ENCODE measurements around the gene TCOF1. TPM values are rescaled to one million over a fixed set of nuclear protein-coding genes. Genes with fewer than 3 reads are reported as not detected.

The TCOF1 gene
- total RNA-seq, 1 experiment from 2014 or later = 109 TPM

DNA sequence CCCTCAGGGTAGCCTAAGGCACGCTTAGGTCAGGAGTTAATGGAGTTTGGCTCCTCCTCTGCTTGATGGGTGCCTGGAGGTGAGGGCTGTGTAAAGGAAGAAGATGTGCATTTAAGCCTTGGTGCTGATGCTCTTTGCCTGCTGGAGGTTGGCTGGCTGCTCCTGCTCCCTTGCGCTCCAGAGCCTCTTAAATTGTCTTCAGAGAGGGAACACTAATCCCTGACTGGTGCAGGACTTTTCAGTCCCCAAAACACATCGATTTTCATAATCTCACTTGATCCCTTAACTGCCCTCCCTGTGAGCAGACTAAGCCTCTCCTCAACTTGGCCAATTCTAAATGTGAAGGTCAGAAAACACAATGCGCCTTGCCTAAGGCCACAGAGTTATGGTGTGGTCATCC lies 16.2 kb upstream of the TCOF1 start:
- H3K36me3 ChIP-seq (ENCODE audit: insufficient read depth, low read length, poor library complexity, severe bottlenecking) = no peaks in the 10 kb centered on the region
- no peak for DNase-seq (ENCODE audit: low spot score)
- H3K4me1 ChIP-seq (ENCODE audit: insufficient read depth, low read length, poor library complexity, severe bottlenecking) = no peaks in the 10 kb centered on the region
- intact Hi-C loops (cut with micrococcal nuclease; ENCODE audit: unreplicated experiment) = no loop called here
- no TSS peak for BruUV-seq (replicated peaks)
- H3K4me3 ChIP-seq (ENCODE audit: low read depth, low read length, poor library complexity, severe bottlenecking) = no peak overlapping the region
- no peaks in the 10 kb centered on the region for H3K27me3 ChIP-seq (replicated peaks; ENCODE audit: insufficient read depth, low read depth, low read length, poor library complexity)
- no peak overlapping the region for H3K27ac ChIP-seq (ENCODE audit: low read depth, low read length, poor library complexity, severe bottlenecking)
- TF ChIP-seq EZH2 (IDR thresholded peaks at IDR 0.05; ENCODE audit: borderline replicate concordance, low read depth, low read length, poor library complexity, severe bottlenecking) = no peak
- POLR2A ChIA-PET (ENCODE audit: low non-redundant PET) = no interaction called here
- H3K9me3 ChIP-seq (ENCODE audit: low read depth, low read length, poor library complexity, severe bottlenecking) = no peaks in the 10 kb centered on the region
- CTCF ChIA-PET = no interaction called here

DNA sequence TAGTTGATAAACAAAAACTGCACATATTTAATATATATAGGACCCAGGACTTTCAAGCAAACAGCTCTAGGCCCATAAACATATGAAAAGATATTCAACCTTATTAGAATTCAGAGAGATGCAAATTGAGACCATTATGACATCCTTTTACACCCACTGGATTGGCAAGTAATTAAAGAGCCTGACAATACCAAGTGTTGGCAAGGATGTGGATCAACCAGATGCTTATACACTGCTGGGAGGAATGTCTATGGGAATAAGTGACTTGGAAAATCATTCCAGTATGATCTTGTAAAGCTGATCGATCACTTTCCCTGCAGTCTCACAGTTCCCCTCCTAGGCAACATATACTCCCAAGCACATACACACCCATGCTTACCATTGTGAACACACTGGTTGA lies 15.5 kb upstream of the TCOF1 start:
- no peaks in the 10 kb centered on the region for H3K9me3 ChIP-seq (ENCODE audit: low read depth, low read length, poor library complexity, severe bottlenecking)
- H3K4me3 ChIP-seq (ENCODE audit: low read depth, low read length, poor library complexity, severe bottlenecking) = no peak overlapping the region
- ChIA-PET CTCF (no interaction called here), POLR2A (ENCODE audit: low non-redundant PET) (no interaction called here)
- intact Hi-C loops (cut with micrococcal nuclease; ENCODE audit: unreplicated experiment) = no loop called here
- BruUV-seq (replicated peaks) = no TSS peak
- no peaks in the 10 kb centered on the region for H3K27me3 ChIP-seq (replicated peaks; ENCODE audit: insufficient read depth, low read depth, low read length, poor library complexity)
- no peak overlapping the region for H3K27ac ChIP-seq (ENCODE audit: low read depth, low read length, poor library complexity, severe bottlenecking)
- no peaks in the 10 kb centered on the region for H3K36me3 ChIP-seq (ENCODE audit: insufficient read depth, low read length, poor library complexity, severe bottlenecking)
- no peak for TF ChIP-seq CTCF (conservative IDR thresholded peaks at IDR 0.05; ENCODE audit: low read depth, low read length)
- no peak for TF ChIP-seq EZH2 (IDR thresholded peaks at IDR 0.05; ENCODE audit: borderline replicate concordance, low read depth, low read length, poor library complexity, severe bottlenecking)
- no peak for DNase-seq (ENCODE audit: low spot score)
- no peaks in the 10 kb centered on the region for H3K4me1 ChIP-seq (ENCODE audit: insufficient read depth, low read length, poor library complexity, severe bottlenecking)

- Histone ChIP-seq H3K27ac (ENCODE audit: low read depth, low read length, poor library complexity, severe bottlenecking) (no peak overlapping the region), H3K4me1 (ENCODE audit: insufficient read depth, low read length, poor library complexity, severe bottlenecking) (no peaks in the 10 kb centered on the region), H3K27me3 (replicated peaks; ENCODE audit: insufficient read depth, low read depth, low read length, poor library complexity) (no peaks in the 10 kb centered on the region), H3K4me3 (ENCODE audit: low read depth, low read length, poor library complexity, severe bottlenecking) (no peak overlapping the region), H3K9me3 (ENCODE audit: low read depth, low read length, poor library complexity, severe bottlenecking) (no peaks in the 10 kb centered on the region), H3K36me3 (ENCODE audit: insufficient read depth, low read length, poor library complexity, severe bottlenecking) (no peaks in the 10 kb centered on the region)
- CTCF ChIA-PET = no interaction called here
- TF ChIP-seq EZH2 (IDR thresholded peaks at IDR 0.05; ENCODE audit: borderline replicate concordance, low read depth, low read length, poor library complexity, severe bottlenecking) (no peak), CTCF (conservative IDR thresholded peaks at IDR 0.05; ENCODE audit: low read depth, low read length) (no peak)
- intact Hi-C loops (cut with micrococcal nuclease; ENCODE audit: unreplicated experiment) = no loop called here
- POLR2A ChIA-PET (ENCODE audit: low non-redundant PET) = no interaction called here
- DNase-seq (ENCODE audit: low spot score) = no peak
- no TSS peak for BruUV-seq (replicated peaks)
These were observed 14.9 kb upstream of the TCOF1 start for GRCh38 chr5:150342583-150342982.

DNA sequence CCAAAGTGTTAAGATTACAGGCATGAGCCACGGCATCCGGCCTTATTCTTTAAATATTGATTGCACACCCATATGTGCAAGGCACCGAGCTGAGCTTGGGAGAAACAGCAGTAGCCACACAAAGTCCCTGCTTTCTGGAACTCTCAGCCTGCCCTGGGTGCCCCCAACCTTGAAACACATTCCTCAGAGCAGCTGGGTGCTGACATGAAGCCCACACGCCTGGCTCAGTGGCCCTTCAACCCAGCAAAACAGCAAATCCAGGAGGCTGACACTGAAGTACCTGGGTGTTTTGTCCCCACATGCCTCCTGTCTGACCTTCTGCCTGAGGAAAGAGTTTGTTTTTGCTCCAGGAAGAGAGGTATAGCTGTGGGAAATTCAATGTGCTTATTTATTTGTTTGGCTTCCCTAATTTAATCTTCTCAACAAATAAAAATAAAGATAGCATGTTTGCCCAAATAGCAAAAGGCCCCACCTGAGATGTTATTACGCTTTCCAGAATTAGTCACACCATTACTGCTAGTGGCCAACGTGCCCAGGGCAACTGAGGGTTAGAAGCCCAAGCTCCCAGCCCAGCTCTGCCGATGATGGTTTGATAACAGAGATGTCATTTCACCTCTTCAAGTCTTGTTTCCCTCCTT lies 13.4 kb upstream of the TCOF1 start:
- no peaks in the 10 kb centered on the region for H3K4me1 ChIP-seq (ENCODE audit: insufficient read depth, low read length, poor library complexity, severe bottlenecking)
- CTCF ChIA-PET = no interaction called here
- TF ChIP-seq EZH2 (IDR thresholded peaks at IDR 0.05; ENCODE audit: borderline replicate concordance, low read depth, low read length, poor library complexity, severe bottlenecking) (no peak), CTCF (conservative IDR thresholded peaks at IDR 0.05; ENCODE audit: low read depth, low read length) (no peak)

More for the DNA sequence above, 13.4 kb upstream of the TCOF1 start:
- Histone ChIP-seq H3K4me3 (ENCODE audit: low read depth, low read length, poor library complexity, severe bottlenecking) (no peak overlapping the region), H3K27ac (ENCODE audit: low read depth, low read length, poor library complexity, severe bottlenecking) (no peak overlapping the region), H3K36me3 (ENCODE audit: insufficient read depth, low read length, poor library complexity, severe bottlenecking) (no peaks in the 10 kb centered on the region), H3K9me3 (ENCODE audit: low read depth, low read length, poor library complexity, severe bottlenecking) (no peaks in the 10 kb centered on the region), H3K27me3 (replicated peaks; ENCODE audit: insufficient read depth, low read depth, low read length, poor library complexity) (no peaks in the 10 kb centered on the region)
- DNase-seq (ENCODE audit: low spot score) = no peak
- no TSS peak for BruUV-seq (replicated peaks)
- POLR2A ChIA-PET (ENCODE audit: low non-redundant PET) = no interaction called here
- intact Hi-C loops (cut with micrococcal nuclease; ENCODE audit: unreplicated experiment) = no loop called here
